Regular cardiac myocyte (primary cell): ENCODE measurements around the gene RNFT1. TPM values are rescaled to one million over a fixed set of nuclear protein-coding genes. Genes with fewer than 3 reads are reported as not detected.

Experiments
- total RNA-seq: library from RNA; depleted of rRNA; stranded (reverse); fragments of >200 nt; gene quantifications from 2 replicates; pipeline ENCODE4 v1.2.3, GENCODE V29; 2014

Gene RNFT1, protein sequence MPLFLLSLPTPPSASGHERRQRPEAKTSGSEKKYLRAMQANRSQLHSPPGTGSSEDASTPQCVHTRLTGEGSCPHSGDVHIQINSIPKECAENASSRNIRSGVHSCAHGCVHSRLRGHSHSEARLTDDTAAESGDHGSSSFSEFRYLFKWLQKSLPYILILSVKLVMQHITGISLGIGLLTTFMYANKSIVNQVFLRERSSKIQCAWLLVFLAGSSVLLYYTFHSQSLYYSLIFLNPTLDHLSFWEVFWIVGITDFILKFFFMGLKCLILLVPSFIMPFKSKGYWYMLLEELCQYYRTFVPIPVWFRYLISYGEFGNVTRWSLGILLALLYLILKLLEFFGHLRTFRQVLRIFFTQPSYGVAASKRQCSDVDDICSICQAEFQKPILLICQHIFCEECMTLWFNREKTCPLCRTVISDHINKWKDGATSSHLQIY
- total RNA-seq = 13.8 and 17.3 TPM in 2 replicates

GRCh38 chr17:59964482-59965328 lies at the start of gene RNFT1:
TSS of gene RNFT1 (minus strand) at chr17:59964740. CDS start at chr17:59964663, 77 bp downstream.

Other genes starting within 250 kb of the RNFT1 start
- 7.3 and 9.8 TPM in 2 replicates for gene TUBD1, start 71.8 kb downstream of the RNFT1 start, total RNA-seq
- 17.3 and 18.0 TPM in 2 replicates for gene RPS6KB1, start 71.6 kb downstream of the RNFT1 start, total RNA-seq
- gene HEATR6, start 114.2 kb upstream of the RNFT1 start, total RNA-seq = 13.2 and 18.3 TPM in 2 replicates
- not detected in 2 replicates for gene CA4, start 185.2 kb upstream of the RNFT1 start, total RNA-seq